DLD1 (cell line): ENCODE results near the gene TACC2.

Experiments
- in situ Hi-C: cut with HindIII; loops from 2 replicates; pipeline ENCODE4 v1.10.0; 2017; ENCODE audit warnings: low sequenced_read_pairs

TACC2 gene

DNA sequence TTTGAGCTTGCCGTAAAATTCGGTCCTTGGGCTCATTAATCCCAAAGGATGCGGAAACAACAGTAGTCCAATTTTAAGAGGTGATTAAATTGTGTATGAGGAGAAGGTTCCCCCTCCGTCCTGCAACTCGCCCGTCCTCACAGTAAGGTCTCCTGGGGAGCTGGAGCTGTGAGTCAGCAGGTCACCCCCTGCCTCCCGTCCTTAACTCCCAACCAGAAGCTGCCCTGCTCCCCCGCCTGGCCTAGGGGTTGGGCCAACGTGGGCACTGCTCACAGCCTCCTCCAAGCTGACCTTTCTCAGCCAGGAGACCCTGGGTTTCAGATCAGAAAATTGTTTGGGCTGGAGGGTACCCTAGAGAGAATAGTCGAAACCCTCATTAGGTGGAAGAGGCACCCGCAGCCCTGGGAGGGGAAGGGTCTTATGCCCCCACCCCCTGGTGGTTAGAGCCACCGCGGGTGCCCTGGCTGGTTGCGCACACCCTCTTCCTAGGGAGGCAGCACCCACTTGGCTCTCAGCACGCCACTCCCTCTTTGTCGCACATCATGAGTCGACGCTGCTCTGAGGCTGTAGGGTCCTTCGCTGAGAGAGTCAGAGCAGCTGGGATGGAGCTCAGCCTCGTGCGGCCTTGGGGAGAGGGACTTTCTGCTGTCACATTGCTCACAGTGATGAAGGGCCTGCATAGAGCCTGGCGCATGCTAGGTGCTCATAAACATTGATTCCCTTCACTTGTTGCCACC is 131.2 kb downstream of the TACC2 start:
- in situ Hi-C loops, result no loop called here

DNA sequence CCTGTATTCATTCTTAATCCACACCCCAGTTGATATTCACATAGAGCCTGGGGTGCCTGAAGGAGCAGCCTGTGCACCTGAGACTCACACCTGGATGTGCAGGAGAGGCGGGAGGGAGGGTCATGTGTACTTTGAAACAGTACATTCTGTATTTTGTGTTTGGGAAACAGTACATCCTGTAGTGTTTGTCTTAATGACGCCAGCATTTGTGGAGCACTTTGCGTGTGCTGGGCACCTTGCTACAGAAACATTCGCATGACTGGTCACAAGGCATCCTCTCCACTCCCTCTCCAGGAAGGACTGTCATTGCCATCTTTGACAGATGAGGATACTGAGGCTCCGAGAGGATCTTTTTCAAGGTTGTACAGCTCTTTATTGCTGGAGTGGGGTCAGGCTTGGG is 132.1 kb downstream of the TACC2 start:
- in situ Hi-C loops, result no loop called here

DNA sequence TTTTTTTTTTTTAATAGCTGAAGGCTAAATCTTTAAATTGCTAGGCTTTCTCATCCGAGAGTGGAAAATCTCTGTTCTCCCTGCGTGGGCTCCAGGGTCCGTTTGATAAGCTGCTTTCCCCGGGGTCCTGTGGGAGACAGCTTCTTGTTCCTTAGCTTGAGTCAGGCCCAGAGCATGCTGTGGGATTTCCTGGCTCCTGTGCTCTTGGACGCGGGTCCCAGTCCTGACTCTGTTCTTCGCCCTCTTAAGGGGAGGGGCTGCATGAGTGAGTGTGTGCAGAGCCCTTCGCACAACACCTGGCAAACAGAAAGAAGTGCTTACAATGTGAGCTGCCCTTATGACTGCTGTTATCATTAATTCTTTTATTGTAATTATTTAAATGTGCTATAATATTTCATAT is 133.5 kb downstream of the TACC2 start:
- in situ Hi-C loops, result no loop called here

DNA sequence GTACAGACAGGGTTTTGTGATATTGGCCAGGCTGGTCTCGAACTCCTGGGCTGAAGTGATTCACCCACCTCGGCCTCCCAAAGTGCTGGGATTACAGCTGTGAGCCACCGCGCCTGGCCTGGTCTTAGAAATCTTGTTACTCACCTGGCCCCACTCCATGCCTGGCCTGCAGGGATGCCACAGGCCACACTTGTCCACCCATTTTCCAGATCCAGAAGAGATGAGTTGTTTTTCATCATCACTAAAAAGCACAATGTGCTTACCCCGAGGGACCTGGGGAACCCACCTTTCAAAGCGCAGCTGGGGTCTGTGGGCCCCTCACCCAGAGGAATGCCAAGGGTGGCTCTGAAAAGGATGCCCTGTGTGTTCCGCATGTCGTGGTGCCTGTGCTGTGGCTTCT is 134.2 kb downstream of the TACC2 start:
- in situ Hi-C loops, result no loop called here

DNA sequence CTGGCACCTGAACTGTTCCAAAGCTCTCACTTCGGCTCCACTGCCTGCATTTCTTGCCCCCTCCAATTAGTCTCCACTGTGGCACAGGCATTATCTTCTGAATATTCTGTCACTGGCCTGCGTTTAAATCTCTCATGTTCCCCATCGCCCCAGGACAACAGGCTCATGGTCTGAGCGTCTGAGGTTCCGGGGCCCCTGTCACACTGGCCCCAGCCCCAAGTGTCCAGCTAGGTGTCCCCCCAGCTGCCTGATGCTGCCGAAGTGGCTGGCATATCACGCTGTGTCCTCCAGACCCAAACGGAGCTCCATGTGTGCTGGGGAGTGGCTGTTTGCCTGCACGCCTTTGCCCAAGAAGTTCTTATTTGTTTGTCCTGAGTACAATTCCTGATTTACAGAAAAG is 135.4 kb downstream of the TACC2 start:
- in situ Hi-C loops, result no loop called here

DNA sequence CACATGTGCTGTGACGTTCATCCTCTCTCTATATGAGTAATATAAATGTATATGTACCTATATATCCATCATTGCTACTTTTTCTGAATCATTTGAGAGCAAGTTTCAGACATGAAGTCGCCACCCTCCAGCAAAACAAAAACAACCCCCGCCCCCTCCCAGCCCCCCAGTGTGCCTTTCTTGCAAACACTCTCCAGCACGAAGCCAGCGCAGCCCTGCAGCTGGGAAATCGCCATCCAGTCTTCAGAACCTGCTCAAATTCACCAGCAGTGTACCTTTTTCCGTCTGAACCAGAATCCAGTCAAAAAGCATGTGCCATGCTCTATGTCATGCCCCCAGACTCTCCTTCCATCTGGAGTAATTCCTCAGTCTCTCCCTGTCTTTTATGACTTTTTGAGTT is 135.8 kb downstream of the TACC2 start:
- in situ Hi-C loops, result no loop called here

DNA sequence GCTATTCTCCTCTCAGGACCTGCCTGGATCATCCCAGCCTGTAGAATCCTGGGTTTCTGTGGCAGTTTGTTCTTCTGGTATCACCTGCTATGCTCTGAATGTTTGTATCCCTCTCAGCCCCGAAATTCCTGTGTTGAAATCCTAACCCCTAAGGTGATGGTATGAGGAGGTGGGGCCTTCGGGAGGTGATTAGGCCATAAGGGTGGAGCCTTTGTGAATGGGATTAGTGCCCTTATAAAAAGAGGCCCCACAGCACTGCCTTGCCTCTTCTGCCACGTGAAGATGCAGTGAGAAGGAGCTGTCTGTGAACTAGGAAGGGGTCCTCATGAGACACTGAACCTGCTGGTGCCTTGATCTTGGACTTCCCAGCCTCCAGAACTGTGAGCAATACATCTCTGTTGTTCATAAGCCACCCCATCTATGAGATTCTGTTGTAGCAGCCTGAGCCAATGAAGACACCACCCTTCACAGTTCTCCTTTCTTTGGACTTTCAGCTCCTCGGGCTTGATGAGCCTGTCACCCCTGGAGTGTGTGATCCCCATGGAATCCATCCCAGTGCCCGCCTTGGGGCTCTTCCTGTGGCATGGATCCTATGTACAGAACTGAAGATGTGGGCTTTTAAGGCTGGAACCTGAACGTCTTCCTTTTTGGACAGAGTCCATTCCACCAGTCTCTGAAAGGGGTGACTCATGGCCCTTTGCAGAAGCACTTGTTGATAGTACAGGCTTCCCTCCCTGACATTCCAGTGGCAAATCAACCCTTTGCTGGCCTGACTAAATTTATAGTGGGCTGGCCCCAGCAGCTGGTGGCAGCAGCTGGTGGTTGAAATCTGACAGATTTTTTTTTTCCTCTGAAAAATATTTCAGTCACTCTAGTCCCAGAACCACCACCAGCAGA is 138.0 kb downstream of the TACC2 start:
- in situ Hi-C loops, result no loop called here

DNA sequence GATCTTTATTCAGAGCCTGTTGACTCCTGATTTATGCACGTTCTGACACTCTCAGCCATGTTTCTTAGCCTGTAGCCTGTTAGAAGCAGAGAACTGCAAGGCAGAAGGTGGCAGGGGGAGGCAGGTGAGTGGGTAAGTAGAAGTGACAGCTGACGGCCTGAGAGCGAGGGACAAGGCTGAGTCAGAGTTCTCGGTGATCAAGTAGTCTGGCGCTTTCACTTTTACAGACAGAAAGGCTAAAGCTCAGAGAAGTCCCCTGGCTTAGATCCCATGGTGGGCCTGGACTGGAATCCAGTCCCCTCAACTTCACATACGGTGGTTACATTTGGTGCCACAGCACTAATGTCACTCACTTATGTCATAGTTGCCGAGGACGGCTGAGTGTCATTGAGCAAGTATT is 139.0 kb downstream of the TACC2 start:
- in situ Hi-C loops, result no loop called here

DNA sequence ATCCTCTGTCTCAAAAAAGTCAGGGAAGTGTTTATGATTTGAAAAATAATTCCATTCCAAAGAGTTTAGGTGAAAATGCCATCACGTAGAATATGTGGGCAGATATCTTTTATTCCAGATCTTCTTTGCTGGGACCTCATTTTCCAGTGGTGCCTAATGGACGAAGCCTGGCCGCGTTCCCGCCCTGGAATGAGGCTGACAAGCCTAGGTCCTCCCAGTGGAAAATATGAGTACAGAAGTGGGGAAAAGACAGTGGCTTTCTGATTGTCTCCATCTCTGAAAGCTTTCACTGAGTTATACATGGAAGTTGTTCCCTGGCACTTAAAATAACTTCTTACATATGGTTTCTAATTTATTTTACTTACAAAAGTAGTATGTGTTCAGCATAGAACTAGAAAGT is 139.4 kb downstream of the TACC2 start:
- in situ Hi-C loops, result no loop called here

DNA sequence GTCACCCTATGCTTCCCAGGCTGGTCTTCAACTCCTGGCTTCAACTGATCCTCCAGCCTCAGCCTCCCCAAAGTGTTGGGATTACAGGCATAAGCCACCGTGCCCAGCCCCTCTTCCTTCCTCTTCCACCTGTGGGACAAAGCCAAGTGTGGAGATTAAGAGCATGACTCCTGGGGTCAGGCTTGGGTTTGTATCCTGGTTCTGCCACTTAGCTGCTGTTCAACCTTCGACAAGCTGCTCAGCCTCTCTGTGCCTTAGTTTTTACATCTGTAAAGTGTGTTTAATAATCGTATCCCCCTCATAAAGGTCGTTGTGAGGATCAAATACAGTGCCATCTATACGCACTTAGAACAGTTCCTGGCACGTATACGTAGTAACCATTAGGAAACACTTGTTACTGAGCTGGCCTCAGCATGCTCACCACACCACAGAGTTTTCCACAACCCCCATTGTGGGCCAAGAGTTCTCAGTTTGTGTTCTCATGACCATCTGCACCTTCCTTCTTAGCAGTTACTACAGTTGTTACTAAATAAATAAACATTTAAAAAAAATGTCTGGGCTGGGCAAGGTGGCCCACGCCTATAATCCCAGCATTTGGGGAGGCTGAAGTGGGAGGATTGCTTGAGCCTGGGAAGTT is 141.6 kb downstream of the TACC2 start:
- in situ Hi-C loops, result no loop called here

DNA sequence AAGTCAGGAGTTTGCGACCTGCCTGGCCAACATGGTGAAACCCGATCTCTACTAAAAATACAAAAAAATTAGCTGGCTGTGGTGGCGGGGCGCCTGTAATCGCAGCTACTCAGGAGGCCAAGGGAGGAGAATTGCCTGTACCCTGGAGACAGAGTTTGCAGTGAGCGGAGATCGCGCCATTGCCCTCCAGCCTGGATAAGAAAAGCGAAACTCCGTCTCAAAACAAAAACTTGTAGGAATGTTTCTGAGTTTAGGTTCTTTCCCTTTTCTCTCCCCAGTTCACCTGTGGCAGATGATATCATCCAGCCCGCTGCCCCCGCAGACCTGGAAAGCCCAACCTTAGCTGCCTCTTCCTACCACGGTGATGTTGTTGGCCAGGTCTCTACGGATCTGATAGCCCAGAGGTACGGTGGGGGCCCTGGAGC is 143.4 kb downstream of the TACC2 start:
- in situ Hi-C loops, result no loop called here

DNA sequence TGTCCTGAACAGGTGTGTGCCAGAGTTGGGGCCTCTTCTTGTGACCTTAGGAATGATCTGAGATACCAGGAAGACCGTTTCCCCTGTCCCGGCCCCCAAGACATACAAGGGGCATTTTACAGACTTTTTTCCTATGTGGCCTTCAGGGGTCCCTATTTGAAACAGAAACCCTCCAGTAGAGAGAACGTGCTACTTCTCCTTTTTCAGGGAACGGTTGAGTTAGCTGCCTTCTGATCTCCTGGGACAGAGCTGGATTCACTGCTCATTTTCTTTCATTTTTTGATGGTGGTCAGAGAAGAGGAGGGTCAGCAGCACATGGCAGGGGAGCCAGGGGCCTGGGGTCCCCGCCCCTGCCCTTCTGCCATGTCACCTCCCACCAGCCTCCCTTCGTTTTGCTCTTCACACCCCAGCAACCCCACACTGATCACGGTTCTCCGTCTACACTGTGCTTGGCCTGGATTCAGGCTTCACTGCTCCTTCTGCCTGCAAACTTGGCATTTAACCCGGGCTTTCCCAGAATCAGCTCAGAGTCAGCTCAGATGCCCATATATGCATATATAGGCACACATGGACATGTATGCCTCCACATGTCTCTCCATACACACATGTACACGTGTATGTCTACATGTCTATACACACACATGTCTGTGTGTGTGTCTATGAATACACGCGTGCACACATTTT is 144.1 kb downstream of the TACC2 start:
- in situ Hi-C loops, result no loop called here

DNA sequence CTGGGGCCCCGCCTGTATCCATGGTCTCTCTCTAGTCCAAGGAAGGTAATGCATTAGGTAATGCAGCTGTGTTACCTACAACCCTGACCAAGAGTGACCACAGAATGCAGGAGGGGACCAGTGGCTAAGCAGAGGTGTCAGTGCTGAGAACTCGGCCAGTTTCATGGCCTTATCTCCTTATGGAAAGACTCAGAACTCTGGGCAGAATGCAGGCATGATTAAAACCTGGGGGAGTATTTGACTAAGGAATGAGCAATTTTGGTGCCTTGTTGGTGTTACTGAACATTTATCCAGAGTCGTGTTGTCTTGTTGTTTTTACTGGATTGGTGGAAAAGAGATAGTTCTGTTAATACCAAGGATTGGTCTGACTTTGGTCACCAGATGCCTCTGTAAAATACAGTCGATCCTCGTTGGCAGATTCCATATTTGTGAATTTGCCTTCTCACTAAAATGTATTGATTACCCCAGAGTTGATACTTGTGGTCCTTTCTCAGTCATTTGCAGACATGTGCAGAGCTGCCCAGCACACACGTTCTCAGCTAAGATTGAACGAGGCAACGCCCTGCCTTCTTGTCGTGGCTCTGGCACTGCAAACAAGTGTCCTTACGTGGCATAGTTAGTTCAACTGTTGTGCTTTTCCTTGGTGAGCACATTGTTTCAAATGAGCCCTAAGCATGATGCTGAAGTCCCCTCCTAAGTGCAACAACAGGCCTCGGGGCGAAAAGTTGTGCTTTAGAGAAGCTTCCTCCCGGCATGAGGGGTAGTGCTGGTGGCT is 146.5 kb downstream of the TACC2 start:
- in situ Hi-C loops, result no loop called here

DNA sequence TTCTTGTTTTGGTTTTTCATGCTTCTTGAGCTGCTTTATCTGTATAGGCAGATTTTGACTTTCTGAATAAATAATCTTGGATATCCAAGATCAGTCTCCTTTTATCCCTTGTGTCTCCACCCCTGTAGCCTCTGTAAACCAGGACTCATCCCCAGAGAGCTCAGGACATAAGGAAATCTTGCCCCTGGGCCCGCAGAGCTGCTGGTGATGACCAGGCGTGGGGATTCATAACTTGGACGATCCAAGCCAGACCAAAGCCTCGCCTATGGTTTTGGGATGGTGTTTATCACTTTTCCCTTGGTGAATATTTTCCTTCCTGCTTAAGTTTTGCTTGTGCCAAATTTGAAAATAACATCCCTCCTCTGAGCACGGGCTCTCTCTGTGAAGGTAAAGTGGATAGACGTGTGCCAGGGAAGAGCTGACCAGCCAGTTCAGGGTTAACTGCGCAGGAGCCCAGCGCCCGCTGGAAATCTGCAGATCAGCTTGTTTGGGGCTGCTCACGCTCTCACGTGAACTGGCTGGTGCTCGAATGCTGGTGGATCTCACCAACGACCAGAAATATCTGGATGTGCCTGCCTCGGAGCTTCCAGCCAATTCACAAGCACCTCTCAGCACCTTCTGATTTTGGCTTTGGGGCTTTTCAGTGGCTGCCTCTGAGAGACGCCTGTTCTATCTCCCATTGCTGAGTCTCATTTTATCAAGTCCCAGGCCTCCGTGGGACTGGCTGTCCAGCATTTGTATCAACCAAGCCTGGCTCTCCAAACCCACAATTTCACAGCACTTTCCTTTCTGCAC is 150.1 kb downstream of the TACC2 start:
- in situ Hi-C loops, result no loop called here

DNA sequence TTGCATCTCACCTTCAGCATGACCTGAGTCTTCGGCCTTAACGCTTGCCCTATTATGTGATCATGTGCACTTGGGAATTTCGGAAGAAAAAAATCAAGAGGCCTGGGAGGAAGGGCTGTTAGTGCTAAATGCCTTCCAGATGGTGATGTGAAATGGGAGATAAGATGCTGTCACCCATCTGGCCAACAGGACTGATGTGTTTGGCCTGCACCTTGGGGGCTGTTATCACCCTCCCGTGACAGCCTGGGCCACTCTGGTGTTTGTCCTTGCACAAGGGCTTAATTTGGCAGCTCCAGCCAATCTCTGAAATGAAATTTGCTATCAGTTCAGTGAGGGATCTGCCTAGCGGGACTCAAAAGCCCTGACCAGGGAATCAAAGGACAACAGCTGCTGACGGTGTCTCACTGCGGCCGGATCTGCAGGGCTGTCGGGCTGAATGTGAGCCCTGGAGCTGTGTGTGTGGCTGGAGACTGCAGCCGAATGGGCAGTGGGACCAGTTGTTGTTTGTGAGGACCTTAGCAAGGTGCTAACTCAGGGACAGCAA is 150.7 kb downstream of the TACC2 start:
- in situ Hi-C loops, result no loop called here

DNA sequence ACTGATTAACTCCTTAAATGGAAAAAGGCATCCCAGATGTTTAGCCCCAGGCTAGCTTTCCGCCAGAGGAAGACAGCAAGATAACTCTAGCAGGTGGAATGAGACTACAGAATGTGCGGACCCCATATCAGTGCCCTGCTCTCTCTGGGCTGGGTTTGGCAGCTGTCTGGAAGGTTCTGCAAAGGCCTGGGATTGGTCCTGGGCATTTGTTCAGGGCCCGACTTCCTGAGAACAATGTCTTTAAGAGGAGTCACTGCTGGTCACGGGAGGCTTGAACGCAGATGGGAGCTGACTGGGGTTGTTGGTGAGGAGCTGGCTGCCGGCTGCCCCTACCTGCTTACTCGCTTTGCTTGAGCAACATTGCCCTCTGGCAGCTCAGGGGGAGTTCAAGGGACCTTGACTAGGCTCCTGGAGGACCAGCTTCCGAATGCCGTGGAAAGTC is 151.5 kb downstream of the TACC2 start:
- in situ Hi-C loops, result no loop called here

DNA sequence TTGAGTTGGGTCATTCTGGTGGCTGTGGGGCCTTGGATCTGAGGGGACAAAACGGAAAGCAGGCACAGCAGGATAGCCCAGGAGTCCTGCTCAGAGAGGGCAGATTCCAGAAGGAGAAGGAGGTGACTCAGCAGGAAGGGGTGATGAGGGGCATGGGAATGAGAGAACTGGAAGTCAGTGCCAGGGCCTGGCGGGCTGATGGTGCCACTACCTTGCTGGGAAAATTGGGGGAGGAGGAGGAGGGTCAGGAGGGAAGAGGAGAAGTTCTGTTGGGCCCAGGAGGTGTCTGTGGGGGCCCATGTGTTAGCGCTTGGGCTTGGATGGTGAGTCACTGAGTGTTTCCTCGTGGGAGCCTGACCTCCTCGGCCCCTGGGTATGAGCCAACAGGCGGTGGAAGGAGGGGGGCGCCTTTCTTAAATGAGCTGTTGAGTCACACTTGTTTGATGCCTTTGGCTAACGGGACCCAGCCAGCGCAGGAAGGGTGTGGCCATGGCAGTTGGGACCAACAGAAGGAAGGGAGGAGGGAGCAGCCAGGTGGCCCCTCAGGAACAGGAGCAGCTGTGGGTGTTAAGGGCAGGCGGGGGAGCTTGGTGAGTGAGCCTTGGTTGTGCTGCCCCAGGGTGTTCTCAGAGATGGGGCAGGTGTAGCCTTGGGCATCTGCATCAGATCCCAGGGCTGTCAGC is 152.1 kb downstream of the TACC2 start:
- in situ Hi-C loops, result no loop called here

DNA sequence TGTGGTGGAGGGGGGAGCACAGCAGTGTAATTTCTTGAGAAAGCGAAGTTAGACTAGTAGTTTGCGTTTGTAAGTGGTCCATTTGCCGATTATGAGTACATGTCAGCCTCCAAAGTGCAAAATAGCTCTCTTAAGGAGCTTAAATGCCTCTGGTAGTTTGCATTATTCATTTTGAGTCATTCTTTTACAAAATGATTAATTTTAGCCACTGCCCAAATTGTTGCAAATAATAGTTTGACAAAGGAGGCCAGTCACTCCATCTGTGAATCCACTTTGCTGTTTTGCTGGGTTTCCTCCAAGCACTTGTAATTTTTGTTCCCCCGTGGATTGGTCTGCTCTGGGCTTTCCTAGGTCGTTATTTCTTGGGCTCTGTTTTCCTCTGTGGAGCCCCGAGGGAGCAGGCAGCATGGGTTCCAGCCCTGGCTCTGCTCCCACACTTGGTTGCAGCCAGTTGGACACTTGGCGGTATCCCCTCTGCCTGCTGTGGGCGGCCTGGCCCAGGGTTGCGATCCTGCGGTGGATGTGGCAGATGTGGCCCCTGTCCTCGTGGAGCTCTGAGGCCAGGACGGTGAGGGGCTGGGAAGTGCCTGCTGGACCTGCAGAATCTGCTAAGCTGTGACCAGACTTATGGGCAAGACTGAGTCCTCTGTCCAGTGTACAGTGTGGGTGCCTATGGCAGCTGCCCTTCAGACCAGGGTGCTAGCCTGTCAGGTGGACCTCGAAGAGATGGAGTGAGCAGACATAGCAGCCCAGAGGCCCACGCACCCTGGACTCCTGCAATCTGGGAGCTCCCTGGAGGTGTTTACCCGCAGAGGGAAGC is 153.1 kb downstream of the TACC2 start:
- in situ Hi-C loops, result no loop called here
